NCI-H1694 treated with DMSO at 0.1 percent for 48 hours (cell line): ENCODE data around the gene ITGAE.
"Not testable (repeated sequence)": the region's sequence is repeated elsewhere in the genome, so short reads cannot be mapped to it uniquely, and the experiment has no call there.

ENCODE experiments used
- DNase-seq: peaks from one replicate; lab custom pipeline; 2025; lab: John Stamatoyannopoulos, UW

ITGAE gene

DNA sequence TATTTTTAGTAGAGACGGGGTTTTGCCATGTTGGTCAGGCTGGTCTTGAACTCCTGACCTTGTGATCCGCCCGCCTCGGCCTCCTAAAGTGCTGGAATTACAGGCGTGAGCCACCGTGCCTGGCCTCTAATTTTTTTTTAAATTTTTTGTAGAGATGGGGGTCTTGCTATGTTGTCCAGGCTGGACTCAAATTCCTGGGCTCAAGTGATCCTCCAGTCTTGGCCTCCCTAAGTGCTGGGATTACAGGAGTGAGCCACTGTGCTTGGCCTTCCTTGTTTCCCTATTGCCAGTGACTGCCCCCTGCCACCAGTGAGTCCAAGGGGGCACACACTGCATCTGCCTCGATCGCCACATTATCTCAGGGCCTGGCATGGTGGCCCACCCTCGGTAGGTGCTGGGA is 6.8 kb downstream of the ITGAE start:
- not testable (repeated sequence) for DNase-seq

DNA sequence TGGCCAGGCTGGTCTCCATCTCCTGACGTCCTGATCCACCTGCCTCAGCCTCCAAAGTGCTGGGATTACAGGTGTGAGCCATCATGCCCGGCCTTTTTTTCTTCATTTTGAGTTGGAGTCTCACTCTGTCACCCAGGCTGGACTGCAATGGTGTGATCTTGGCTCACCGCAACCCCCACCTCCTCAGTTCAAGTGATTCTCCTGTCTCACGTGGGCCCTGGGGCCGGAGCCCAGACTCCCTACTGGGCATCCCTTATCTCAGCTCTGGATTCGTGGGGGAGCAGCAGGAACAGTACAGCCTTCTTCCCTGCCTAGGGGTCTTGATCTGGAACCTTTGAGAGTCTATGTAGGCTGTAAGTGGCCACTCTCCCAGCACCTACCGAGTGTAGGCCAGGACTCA is 7.7 kb downstream of the ITGAE start:
- DNase-seq = not testable (repeated sequence)

DNA sequence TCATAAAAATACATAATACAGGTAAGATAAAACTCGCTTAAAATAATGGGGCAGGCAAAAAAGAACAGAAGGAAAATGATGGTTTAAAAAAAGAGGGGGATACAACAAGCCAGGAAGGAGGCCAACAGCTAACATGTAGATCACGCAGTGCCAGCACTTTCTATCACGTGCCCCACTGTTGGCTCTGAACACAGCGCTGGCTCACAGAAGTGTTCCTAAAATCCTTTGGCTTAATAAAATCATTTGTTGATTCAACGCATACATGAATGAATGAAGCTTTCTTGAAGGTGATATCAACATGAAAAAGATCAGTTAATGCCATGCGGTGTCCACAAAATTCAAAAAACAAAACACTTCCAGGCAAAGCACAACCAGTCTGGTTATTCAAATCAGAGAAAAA is 8.5 kb downstream of the ITGAE start:
- DNase-seq = no peak

DNA sequence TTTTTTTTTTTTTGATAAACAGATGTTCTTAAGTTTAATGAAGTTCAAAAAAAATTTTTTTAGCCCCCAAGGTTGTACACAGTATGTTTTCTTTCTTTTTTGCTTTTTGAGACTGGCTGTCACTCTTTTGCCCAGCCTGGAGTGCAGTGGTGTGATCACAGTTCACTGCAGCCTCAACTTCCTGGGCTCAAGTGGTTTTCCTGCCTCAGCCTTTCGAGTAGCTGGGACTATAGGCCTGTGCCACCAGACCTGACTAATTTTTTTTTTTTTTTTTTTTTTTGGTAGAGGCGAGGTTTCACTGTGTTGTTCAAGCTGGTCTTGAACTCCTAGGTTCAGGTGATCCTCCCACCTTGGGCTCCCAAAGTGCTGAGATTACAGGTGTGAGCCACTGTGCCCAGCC is 12.8 kb downstream of the ITGAE start:
- DNase-seq = no peak

DNA sequence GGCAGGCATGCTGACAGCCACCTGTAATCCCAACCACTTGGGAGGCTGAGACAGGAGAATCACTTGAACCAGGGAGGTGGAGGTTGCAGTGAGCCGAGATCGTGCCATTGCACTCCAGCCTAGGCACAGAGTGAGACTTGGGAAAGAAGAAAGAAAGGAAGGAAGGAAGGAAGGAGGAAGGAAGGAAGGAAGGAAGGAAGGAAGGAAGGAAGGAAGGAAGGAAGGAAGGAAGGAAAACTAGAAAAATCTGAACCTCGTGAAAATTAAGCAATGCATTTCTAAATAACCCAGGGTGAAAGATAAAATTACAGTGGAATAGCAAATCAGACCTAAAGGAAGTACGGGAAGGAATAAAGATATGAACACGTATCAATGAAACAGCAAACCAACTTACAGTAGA is 15.7 kb downstream of the ITGAE start:
- DNase-seq = not testable (repeated sequence)

DNA sequence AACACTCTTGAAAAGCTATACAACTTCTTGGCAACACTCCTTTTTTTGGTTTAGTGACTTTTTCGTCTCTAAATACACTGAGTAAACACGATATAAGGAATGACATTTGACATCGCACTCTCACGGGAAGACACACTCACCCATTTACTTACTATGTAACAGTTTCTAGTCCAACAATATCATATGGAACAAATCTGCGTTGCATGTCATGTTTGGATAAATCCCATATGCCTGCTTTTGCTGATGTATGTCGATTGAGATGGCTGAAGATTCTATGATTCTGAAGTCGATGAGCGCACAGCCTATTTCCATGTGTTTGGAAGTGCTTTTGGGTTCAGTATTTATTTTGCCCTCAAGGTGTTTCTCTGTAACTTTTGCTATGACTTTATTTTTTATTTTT is 18.2 kb downstream of the ITGAE start:
- DNase-seq = no peak

DNA sequence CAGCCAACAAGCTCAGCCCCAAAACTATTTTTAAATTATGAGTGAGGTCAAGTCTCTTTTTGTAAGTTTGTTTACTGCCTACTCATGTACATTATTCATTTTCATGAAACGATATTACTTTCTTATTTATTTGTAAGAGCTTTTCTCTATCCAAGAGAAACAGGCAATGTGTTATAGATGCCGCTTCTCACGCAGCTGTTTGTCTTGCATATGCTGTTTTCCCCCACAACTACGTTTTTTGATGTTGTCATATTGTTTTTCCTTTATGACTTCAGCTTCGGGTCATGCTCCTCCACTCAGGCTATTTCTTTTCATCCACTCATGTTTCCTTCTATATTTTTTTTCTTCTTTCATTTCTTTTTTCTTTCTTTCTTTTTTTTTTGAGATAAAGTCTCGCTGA is 20.0 kb downstream of the ITGAE start:
- no peak for DNase-seq

DNA sequence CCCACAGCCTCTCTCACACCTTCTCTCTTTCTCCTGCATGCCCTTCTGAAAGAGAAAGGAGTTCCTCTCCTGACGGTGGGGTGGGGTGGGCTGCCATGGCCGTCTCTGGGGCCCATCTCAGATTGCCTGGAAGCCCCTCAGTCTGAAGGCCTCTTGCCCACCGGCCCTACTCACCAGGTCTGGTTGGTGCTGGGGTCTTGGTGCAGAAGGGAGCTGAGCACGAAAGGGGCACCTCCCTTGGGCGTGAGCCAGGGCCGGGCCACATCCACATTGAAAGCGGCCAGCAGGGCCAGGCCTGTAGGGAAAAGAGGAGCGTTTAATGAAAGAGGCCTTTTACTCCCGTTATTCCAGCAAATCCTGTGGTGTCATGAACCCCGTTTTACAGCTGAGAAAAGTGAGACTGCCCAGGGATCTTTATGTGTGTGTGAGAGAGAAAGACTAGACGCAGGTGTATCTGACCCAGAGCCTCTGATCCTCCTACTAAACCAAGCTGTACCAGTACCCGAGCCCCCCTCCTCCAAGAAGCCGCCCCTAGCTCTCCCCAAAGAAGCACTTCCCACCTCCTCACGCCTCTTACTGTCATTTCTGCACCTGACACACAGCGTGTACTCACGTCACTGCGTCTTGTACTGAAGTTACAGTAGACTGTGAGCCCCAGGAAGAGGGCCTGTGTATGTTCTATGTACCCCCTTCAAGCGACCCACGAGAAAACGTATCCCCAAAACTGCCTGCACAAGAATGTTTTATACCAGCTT is 23.4 kb downstream of the ITGAE start:
- no peak for DNase-seq

DNA sequence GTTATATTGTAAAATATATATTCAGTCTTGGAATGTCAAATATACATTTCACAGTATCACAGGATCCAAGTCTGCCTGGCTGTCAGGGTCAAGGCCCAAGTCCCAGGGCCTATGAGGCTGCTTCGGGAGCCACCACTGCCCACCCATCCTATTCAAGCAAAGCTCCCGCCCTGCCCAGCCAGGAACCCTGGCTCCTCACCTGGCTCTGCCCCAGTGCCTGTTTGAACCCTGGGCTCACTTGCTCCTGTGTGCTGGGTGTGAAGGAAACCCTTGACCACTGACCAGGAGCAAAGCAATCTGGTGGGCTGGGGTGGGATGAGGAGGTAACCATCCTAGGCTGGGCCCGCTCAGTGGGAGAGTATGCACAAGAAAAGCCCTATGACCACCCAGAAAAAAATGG is 27.0 kb downstream of the ITGAE start:
- DNase-seq = no peak

DNA sequence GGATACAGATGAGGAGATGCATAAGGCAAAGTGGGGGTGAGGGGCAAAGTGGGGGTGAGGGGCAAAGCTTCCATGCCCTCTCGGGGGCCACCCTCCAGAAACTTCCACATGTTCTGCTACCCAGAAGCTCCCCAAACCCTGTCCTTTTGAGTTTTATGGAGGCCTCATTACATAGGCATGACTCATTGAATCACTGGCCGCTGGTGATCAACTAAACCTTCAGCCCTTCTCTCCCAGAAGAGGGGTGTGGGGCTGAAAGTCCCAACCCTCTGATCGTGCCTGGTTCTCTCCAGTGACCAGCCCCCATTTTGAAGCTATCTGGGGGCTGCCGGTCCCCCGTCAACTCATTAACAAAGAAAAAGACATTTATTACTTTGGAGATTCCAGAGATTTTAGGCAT is 27.5 kb downstream of the ITGAE start:
- no peak for DNase-seq

DNA sequence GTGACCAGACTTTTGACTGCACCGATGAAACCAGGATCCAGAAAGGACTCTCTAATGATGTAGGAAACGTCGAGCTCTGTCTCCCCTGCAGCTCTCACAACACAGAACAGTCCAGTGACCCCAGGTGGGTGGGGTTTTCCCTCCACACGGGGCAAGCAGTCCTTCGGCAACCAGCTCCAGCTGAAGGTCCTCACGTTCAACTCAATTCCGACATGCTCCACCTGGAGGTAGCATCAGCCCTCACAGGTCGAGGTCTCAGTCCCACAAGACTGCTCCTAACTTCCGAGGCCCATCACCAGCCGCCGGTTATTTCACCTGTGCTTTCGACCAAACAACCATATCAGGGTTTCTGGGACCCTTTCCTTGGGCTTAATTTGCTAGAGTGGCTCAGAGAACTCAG is 28.2 kb downstream of the ITGAE start:
- DNase-seq = no peak

DNA sequence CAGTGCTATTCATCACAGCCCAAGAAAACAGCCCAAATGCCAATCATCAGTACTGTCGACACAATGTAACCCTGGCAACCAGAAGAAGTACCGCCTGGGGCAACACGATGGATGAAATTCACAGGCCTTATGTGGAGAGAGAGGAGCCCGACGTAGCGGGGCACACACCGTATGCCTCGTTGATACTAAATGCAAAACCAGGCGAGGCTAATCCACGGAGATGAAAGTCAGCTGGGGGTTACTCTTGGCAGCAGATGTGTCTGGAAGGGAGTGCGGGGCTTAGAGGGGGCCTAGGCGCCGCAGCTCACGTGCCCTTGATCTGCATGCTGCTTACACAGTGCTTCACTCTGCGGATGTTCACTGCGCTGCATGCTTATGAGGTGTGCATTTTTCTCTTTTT is 29.8 kb downstream of the ITGAE start:
- DNase-seq = no peak

DNA sequence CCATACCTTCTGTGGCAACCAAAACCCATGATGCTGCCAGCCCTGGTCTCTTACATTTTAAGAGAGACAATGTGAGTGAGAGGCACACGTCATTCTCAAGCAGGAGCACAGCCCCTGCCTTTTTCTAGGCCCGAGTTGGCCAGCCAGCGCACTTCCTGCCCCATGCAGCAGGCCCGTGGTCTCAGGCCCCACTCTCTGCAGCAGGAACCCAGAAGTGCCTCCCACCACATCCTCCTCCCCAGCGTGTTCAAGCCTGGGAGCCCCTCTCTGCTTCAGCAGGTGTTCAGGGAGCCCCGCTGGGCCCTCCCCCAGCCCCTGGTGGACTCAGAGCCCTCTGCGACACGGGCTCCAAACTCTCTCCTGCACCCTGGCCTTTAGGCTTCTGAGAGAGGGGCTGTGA is 30.5 kb downstream of the ITGAE start:
- no peak for DNase-seq

DNA sequence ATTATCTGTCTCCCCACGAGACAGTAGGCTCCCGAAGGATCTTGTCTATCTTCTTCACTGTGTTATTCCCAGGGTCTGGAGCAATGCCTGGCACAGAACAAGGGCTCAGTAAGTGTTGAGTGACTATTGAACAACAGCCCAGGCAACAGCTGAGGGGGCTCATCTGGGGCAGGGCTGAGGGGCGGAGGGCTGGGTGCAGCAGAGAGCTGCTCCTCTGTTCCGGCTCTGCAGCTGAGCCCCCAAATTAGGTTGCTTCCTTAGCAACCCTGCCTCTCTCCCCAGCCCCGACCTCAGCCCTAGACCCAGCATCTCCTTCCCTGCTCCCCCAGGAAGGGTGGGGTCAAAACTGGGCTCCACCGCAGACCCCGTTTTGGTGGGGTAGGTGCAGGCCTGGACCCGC is 32.2 kb downstream of the ITGAE start:
- DNase-seq = no peak

DNA sequence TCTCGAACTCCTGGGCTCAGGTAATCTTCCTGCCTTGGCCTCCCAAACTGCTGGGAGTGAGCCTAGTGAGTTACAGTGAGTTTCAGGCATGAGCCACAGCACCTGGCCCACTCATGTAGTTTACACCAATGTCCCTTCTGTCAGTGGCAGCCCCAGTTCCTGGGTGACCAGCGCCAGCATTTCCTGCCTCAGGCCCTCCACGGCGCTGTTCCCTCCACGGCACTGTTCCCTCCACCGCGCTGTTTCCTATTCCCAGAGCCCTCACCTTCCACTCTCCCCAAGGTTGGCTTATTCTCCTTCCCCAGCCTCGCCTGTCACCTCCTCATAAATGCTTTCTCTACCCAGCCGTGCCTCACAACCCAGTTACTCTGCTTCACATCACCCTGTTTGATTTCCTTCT is 32.6 kb downstream of the ITGAE start:
- DNase-seq = no peak

DNA sequence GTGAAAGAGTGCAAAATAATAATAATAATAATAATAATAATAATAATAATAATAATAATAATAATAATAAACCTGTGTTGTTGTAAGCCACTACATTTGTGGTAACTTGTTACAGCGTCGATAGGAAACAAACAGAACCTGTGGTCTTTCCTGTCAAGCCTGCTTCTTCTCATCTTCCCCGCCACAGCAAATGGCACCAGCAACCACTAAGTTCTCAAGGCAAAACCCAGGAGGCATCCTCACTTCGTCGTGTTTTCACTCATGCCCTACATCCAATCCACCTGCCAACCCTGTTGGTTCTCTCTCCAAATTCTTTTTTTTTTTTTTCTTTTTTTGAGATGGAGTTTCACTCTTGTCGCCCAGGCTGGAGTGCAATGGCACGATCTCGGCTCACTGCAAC is 34.2 kb downstream of the ITGAE start:
- no peak for DNase-seq

DNA sequence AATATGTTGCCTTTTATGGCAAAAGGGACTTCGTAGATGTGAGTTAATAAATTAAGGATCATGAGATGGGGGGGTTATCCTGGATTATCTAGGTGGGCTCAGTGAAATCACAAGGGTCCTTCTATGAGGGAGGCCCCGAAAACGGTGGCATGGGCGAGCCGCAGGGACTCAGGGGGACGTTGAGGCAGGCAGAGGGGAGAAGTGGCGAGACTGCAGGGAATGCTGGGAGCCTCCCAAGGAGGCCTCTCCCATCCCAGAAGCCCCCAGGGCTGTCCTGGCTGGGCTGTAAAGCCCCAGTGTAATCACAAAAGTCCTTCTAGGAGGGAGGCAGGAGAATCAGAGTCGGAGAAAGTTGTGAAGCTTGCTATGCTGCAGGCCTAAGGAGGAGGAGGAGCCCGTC is 35.0 kb downstream of the ITGAE start:
- no peak for DNase-seq

DNA sequence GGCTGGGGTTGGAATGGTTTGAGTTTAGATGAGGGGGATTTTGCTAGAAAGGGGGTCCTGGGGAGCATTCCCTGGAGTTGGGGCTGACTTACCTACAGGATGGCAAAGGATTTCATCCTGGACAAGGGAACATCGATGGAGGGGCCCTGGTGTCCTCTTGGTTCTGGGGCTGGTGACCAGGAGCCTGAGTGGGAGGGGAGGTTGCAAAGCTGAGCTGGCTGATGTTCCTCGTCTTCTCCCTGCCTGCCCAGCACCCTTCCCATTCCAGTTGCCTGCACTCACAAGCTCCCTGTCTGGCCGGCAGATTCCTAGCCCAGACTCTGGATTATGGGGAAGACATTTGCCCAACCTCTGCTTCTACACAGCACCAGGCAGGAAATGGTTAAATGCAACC is 37.2 kb downstream of the ITGAE start:
- no peak for DNase-seq

DNA sequence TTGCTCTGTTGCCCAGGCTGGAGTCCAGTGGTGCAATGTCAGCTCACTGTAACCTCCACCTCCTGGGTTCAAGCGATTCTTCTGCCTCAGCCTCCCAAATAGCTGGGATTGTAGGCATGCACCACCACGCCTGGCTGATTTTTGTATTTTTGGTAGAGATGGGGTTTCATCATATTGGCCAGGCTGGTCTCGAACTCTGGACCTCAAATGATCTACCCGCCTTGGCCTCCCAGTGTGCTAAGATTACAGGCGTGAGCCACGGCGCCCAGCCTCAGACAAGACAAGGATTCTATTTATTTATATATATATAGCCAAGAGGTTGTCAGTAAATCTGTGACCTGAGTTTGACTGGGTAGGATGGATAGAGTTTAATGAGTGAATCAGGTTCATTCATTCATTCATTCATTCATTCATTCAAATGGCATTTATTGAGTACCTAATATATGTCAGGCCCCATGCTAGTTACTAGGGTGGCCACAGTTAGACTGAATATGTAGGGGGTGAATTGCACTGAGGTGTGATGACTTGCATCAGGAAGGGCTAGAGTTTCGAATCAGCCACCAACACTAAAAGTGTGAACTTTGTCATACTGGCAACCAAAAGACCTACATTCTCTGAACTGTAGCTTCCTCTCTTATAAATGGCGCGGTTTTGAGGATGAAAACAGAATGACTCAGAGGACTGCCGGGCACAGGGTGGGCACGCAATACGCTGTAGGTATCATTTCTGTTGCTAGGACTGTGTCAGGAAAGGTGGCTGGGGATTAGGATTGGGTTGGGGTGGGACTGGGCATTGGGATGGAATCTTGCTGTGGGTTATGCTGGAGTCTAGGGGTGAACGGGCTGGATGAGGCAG is 37.8 kb downstream of the ITGAE start:
- no peak for DNase-seq

DNA sequence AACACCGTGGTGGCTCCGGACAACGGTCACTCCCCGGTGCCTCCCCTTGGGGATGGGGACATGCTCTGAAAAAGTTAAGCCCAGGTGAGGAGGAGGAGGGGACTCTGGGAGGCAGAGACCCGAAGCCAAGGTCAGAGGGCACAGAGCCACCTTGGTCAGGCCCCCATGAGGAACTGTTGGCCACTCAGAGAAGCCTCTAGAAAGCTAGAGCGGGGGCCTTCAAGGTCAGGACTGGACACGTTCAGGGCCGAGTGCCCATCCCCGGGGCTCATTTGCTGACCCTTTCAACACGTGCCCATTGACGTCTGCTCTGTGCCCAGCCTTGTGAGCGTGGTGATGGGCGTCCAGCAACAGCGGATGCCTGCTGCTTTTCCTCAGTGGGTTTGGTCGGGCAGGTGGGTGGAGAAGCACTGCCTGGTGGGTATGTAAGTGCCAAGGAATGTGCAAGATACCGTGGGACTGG is 39.0 kb downstream of the ITGAE start:
- DNase-seq = no peak

DNA sequence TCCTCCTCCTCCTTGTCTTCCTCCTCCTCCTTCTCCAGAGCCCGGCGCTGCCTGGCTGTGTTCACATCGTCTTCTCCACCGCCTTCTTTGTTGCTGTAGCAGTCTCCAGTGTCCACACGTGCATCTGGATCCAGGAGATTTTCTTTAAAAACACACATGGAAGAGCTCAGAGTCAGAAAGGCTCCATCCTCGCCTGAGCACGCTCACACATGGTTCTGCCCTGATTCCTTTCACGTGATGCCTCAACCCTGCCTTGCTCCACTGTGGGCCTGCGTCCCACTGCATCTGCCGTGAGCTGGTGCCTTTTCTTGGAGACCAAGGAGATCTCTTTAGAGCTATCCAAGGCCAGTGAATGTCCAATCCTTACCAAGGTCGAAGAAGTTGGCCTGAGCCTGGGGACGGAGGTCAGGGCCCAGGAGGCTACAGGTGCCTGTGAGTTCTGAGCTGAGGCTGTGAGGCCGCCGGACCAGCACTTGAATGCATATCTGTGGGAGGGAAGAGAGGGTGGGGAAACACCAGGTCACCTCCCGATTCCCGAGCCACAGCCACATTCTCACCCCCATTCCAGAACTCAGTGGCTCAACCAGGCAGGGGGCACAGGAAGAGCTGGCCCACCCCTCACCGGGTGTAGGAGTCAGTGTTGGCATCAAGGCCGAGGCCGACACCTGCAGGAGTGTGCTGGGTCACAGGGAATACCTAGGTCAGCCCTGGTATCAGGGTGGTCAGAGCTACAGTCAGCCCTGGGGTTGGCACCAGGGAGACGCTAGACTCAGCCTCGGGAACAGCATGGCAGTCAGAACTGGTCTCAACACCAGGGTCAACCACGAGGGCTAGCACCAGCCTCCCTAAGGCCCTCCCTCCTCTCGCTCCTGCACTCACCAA is 39.7 kb downstream of the ITGAE start:
- DNase-seq = no peak

DNA sequence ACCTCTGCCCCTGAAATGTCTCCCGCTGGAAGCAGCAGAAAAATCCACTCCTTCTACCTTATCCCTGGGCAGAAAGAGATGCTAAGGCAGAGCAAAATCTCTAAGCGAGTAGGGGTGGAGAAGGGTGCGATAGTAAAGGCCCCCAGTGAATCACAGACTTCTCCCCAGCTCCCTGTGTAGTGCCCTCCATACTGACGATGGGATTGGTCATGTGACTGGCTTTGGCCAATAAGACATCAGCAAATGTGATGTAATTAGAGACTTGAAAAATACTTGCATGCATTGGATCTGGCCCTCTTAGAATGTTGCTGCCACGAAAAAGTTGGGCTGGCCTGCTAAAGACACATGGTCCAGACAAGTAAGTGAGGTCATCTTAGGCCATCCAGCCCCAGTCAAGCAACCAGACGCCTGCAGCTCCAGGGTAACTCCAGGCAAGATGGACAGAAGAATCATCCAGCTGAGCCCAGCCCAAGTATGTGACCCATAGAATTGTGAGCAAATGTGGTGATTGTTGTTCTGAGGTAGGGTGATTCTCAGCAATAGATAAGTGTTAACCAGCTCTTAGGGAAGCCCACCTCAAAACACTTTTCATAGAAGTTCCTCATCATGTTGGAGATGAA is 41.3 kb downstream of the ITGAE start:
- no peak for DNase-seq
